HG03439 (cell line): ENCODE results near the gene MYO5A.
"Not testable (repeated sequence)": the region's sequence is repeated elsewhere in the genome, so short reads cannot be mapped to it uniquely, and the experiment has no call there.

Experiments
- ATAC-seq: cut with Tn5 transposase; IDR thresholded peaks from one replicate; pipeline ENCODE4 v1.9.1; 2021; ENCODE audit warnings: mild to moderate bottlenecking, moderate library complexity; ENCODE audit not compliant: unreplicated experiment

The MYO5A gene

GRCh38 chr15:52546031-52546751 is 17.5 kb upstream of the MYO5A start:
- no peak for ATAC-seq

DNA sequence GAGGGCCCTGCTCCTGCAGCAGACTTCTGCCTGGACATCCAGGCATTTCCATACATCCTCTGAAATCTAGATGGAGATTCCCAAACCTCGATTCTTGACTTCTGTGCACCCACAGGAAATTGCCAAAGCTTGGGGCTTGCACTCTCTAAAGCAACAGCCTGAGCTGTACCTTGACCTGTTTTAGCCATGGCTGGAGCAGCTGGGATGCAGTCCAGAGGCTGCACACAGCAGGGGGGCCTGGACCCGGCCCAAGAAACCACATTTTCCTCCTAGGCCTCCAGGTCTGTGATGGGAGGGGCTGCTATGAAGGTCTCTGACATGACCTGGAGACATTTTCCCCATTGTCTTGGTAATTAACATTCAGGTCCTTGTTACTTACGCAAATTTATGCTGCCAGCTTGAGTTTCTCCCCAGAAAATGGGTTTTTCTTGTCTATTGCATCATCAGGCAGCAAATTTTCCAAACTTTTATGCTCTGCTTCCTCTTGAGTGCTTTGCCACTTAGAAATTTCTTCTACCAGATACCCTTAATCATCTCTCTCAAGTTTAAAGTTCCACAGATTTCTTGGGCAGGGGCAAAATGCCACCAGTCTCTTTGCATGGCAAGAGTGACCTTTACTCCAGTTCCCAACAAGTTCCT is 11.8 kb upstream of the MYO5A start:
- no peak for ATAC-seq

DNA sequence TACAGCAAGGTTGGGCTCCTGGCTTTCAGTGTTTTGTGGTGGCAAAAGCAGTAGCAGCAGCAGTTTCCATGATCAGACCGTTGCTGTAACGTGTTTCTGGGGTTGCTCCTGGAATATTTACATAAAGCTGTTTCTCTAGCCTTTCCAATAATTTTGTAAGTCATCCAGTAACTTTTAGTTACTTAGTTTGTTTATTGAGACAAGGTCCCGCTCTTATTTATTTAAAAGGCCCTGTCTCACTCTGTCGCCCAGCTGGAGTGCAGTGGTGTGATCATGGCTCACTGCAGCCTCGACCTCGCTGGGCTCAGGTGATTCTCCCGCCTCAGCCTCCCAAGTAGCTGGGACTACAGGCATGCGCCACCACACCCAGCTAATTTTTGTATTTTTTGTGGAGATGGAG is 8.8 kb upstream of the MYO5A start:
- no peak for ATAC-seq

DNA sequence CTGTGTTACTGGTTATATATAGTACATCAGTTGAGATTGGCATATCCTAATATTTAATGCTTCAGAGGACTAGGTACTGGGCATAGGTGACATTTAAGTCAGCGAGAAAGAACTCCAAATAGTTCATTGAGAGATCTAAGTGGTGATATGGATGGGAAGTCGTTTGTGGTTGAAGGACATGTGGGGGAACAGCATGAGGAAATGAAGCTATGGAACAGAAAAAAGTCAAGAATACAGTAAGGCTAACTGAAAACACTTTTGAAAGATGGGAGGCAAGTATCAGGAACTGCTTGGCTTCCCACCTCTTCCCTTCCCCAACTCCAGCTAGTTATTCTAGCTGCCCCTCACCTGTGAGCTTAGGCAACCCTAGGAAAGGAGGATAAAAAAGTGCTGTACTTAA is 3.7 kb upstream of the MYO5A start:
- no peak for ATAC-seq

- no peak for ATAC-seq
These were observed 1.3 kb upstream of the MYO5A start for GRCh38 chr15:52529940-52530339.

GRCh38 chr15:52529341-52529924 is 753 bp upstream of the MYO5A start:
- ATAC-seq: no peak

GRCh38 chr15:52527911-52528563 is 643 bp downstream of the MYO5A start:
- peak; percentile 11 for ATAC-seq

- ATAC-seq: no peak
These were observed 1.3 kb downstream of the MYO5A start for GRCh38 chr15:52527196-52527910.

- ATAC-seq: no peak
These were observed 4.2 kb downstream of the MYO5A start for GRCh38 chr15:52524223-52525136.

- ATAC-seq: no peak
These were observed 5.0 kb downstream of the MYO5A start for GRCh38 chr15:52523647-52524046.

- no peak for ATAC-seq
These were observed 5.5 kb downstream of the MYO5A start for GRCh38 chr15:52523192-52523591.

DNA sequence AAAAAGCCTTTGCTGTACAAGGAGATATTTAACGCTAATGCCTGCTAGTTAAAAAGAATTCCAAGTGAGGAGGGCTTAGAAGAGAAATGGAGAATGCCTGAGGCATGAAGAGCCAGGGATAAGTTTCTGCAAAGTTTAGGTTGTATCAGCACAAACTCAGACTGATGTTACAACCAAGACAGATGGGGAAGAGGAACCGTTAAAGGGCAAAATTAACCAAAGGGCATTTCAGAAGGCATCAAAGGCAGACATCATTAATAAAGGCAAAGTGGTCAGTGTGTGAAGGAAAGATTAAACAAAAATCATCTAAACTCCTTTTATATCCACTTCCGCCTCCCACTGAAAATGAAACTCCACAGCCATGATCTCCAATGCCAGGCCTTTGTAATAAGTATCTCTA is 7.0 kb downstream of the MYO5A start:
- ATAC-seq: no peak

DNA sequence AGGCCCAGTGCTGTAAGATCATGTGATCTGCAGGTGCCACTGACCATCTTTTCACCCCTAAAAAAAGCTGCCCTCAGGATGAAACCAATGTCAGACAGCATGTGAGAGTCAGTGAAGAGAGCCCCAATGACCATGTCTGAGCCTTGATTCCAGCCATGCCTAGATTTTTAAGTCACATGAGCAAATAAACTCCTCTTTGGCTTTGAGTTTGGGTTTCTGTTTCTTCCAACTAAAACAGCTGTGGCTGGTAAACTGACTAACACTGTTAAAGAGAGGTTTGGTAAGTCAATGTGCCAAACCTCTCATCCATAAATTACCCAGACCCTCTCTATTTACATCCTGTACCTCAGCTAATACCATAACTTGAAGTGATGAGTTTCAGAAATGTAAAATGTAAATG is 8.3 kb downstream of the MYO5A start:
- no peak for ATAC-seq

DNA sequence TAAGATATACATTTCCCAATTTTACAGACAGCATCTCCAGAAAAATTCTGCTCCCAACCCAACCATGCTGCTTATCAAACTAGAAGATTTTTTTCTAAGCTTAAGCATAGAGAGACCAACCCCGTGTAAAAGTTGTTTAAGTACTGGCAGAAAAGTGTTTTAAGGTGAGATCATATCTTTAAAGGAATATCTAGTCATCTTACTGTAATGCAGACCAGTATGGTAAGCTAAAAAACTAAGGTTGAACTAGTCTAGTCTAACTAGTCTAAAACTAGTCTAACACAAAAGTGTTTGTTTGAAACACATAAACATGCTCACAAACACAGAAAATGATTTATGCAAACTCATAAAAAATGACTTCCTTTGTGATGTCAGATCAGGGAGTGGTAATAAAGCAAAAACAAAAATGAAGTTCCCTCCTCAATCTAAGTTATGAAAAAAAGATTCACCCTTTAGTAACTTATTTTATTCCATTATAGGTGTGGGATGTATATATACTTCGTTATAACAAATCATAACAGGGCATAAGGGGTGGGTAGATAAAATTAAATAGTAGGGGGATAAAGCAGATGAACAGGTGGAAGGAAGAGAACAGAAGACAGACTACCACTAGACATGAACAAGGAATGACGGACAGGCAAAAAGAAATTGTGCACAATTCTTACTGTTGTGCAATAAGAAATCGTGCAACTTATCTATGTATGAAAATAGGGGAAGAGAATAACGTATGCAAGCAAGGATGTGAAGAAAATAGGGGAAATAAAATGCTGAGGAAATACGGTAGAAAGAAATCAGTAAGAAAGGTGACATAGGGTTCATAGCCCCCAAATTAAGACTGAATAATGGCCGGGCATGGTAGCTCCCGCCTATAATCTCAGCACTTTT is 10.0 kb downstream of the MYO5A start:
- no peak for ATAC-seq

DNA sequence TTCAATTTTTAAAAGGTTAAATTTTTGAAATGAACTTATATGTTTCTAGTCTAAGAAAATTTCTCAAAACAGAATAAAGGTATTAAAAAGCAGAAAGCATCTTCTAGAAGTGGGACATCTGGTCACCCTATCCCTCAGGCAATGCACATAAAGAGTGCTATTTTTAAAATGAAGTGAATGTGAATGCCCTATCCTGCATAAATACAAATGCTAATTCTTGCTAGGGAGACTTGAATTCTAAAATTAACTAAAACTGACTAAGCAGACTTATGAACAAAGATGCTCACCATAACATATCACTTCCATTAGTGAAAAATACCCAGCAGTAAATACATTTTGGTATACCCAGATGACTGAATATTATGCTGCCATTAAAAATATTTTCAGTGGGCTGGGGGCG is 11.7 kb downstream of the MYO5A start:
- no peak for ATAC-seq

GRCh38 chr15:52515343-52515742 is 13.3 kb downstream of the MYO5A start:
- ATAC-seq: no peak

DNA sequence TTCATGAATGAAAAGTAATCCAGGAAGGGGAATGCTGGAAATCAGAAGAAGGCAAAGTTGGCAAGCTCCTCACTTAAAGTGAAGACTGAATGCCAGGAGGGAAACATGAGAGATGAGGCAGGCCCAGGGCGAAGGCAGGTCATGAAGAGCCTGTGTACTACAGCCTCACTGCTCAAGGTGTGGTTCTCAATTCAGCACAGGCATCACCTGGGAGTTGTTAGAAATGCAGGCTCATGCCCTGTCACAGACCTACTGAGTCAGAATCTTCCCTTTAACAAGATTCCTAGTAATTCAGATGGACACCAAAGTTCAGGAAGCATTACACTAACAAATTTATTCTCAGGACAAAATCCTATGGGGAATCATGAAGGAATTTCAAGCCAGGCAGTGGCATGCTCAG is 14.2 kb downstream of the MYO5A start:
- no peak for ATAC-seq

- ATAC-seq: not testable (repeated sequence)
These were observed 15.8 kb downstream of the MYO5A start for GRCh38 chr15:52512869-52513268.

- ATAC-seq: no peak
These were observed 17.6 kb downstream of the MYO5A start for GRCh38 chr15:52511084-52511483.
